22Rv1 (cell line): ENCODE measurements around the gene EFHC1.

Experiments
- CTCF ChIP-seq: fragments of 450-650 bp; IDR thresholded peaks from 2 replicates; pipeline ENCODE4 v1.5.1; 2017; ENCODE audit warnings: mild to moderate bottlenecking
- ZFX ChIP-seq: fragments of 450-650 bp; IDR thresholded peaks from 2 replicates; pipeline ENCODE4 v1.6.1; 2017; ENCODE audit warnings: antibody characterized with exemption, borderline replicate concordance

GRCh38 chr6:52532457-52532856 lies 112.3 kb downstream of the EFHC1 start:
- TF ChIP-seq CTCF (no peak), ZFX (no peak)
